Measurements from ENCODE around the gene CYB561. TPM values are rescaled to one million over a fixed set of nuclear protein-coding genes. Genes with fewer than 3 reads are reported as not detected.

Gene CYB561, protein sequence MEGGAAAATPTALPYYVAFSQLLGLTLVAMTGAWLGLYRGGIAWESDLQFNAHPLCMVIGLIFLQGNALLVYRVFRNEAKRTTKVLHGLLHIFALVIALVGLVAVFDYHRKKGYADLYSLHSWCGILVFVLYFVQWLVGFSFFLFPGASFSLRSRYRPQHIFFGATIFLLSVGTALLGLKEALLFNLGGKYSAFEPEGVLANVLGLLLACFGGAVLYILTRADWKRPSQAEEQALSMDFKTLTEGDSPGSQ
- total RNA-seq (2021; ENCODE audit: unreplicated experiment), result 40.1 TPM
- 67.2 TPM for polyA plus RNA-seq (2012; ENCODE audit: insufficient read length)
- percentile 56 among the genes with signal in this experiment for Bru-seq, nascent RNA
- percentile 66 among the genes with signal in this experiment for BruChase-seq, experiment 1, labeled RNA remaining after a 2-hour chase
- percentile 81 among the genes with signal in this experiment for BruChase-seq, experiment 2, labeled RNA remaining after a 6-hour chase
- long read RNA-seq, transcript CYB561-203 (6 exons, 3,151 nt), result minor isoform, 5 of 67 reads
- long read RNA-seq, transcript CYB561-201 (6 exons, 3,001 nt), result major isoform, 16 of 67 reads
- long read RNA-seq, partial matches to known transcripts, result 3 of 67 reads
- long read RNA-seq, other reads (novel, unspliced or antisense), result 40 of 67 reads

DNA sequence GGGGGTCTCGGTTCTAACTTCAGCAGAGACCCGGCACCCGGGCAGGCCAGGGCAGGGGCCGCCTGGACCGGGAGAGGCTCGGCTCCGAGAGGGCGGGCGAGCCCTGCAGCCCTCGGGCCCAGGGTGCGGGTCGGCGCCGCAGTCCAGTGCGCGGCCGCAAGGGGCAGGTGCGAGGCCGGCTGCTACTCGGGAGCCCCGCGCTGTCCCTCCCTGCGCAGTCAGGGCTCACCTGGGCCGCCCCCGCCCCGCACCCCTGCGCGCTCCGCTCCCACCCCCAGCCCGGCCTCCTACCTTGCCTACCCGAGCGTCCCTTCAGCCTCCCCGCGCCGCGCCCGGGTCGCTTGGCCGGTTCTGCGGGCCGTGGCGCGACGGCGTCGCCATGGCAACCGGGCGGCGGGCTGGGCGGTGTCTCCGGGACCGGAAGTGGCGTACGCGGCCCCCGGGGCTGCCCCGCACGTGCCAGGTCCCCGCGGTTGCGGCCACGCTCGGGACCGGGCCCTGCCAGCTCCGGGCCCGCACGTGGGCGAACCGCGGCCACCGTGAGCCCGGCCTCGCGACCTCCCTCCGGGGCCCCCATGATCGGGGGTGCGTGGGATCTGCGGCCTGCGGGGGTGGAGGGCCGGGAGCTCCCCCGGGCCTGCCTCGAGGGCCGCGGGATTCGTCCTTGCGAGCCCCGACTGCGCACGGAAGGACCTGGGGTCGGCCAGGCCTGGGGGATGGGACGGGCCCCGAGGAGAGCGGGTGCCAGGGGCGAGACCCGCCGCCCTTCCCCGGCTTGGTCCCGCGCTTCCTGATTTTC lies at the start of gene CYB561:
TSS of gene CYB561 (minus strand) at position 353 of the 799 bp plus-strand sequence. CDS start 8,759 bp downstream, outside the sequence.
- no peaks in the 10 kb centered on the region for H3K27me3 ChIP-seq (ENCODE audit: control insufficient read depth, insufficient read depth, low read length)
- no peak for TF ChIP-seq SIN3A (IDR thresholded peaks at IDR 0.05; ENCODE audit: borderline replicate concordance, insufficient read depth, low read depth, low read length)
- TF ChIP-seq, protein P1, sequence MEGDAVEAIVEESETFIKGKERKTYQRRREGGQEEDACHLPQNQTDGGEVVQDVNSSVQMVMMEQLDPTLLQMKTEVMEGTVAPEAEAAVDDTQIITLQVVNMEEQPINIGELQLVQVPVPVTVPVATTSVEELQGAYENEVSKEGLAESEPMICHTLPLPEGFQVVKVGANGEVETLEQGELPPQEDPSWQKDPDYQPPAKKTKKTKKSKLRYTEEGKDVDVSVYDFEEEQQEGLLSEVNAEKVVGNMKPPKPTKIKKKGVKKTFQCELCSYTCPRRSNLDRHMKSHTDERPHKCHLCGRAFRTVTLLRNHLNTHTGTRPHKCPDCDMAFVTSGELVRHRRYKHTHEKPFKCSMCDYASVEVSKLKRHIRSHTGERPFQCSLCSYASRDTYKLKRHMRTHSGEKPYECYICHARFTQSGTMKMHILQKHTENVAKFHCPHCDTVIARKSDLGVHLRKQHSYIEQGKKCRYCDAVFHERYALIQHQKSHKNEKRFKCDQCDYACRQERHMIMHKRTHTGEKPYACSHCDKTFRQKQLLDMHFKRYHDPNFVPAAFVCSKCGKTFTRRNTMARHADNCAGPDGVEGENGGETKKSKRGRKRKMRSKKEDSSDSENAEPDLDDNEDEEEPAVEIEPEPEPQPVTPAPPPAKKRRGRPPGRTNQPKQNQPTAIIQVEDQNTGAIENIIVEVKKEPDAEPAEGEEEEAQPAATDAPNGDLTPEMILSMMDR (IDR thresholded peaks at IDR 0.05), result peak; percentile 85; the same call in 1 of the 2 replicates
- TF ChIP-seq, protein P2, sequence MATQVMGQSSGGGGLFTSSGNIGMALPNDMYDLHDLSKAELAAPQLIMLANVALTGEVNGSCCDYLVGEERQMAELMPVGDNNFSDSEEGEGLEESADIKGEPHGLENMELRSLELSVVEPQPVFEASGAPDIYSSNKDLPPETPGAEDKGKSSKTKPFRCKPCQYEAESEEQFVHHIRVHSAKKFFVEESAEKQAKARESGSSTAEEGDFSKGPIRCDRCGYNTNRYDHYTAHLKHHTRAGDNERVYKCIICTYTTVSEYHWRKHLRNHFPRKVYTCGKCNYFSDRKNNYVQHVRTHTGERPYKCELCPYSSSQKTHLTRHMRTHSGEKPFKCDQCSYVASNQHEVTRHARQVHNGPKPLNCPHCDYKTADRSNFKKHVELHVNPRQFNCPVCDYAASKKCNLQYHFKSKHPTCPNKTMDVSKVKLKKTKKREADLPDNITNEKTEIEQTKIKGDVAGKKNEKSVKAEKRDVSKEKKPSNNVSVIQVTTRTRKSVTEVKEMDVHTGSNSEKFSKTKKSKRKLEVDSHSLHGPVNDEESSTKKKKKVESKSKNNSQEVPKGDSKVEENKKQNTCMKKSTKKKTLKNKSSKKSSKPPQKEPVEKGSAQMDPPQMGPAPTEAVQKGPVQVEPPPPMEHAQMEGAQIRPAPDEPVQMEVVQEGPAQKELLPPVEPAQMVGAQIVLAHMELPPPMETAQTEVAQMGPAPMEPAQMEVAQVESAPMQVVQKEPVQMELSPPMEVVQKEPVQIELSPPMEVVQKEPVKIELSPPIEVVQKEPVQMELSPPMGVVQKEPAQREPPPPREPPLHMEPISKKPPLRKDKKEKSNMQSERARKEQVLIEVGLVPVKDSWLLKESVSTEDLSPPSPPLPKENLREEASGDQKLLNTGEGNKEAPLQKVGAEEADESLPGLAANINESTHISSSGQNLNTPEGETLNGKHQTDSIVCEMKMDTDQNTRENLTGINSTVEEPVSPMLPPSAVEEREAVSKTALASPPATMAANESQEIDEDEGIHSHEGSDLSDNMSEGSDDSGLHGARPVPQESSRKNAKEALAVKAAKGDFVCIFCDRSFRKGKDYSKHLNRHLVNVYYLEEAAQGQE (IDR thresholded peaks at IDR 0.05; ENCODE audit: insufficient read depth in 1 of 2, low read depth in 2 of 2, low read length in 1 of 2), result 0 out of 4 replicates have a peak, but pooled peaks of 1 of the 2 experiments have one; percentile 24
- no peak for TF ChIP-seq TCF7L2 (IDR thresholded peaks at IDR 0.05; ENCODE audit: low read depth, low read length)
- no peak for TF ChIP-seq POLR2AphosphoS5 (IDR thresholded peaks at IDR 0.05; ENCODE audit: low read depth, low read length)
- H3K4me1 ChIP-seq (ENCODE audit: control insufficient read depth, insufficient read depth, low read length), result peaks cover 27% of the 10 kb centered on the region
- ATAC-seq (peak; percentile 95), DNase-seq (ENCODE audit: low read depth, low spot score) (no peak)
- peak within 1 kb of the TSS; percentile 53 to 71 for H3K4me3 ChIP-seq (ENCODE audit: low read depth in 2 of 2, low read length in 2 of 2)
- intact Hi-C loops (cut with micrococcal nuclease; ENCODE audit: unreplicated experiment) (no loop called here), in situ Hi-C loops (cut with HindIII; ENCODE audit: low pct_unique_long_range_greater_than_20kb, low sequenced_read_pairs) (no loop called here)
- ChIA-PET CTCF (interaction anchor here (1.4 kb wide), 1 partner anchor 33 kb away, joined by 3 read pairs; no protein-coding TSS in a partner anchor), POLR2A (interaction anchor here (0.5 kb wide), 1 partner anchor 296 kb away, joined by 5 read pairs; no protein-coding TSS in a partner anchor)
- H3K9me3 ChIP-seq (ENCODE audit: control insufficient read depth, insufficient read depth, low read depth, low read length), result no peaks in the 10 kb centered on the region
- no TSS peak for BruUV-seq (replicated peaks)
- peak within 1 kb of the TSS; percentile 79 for H3K27ac ChIP-seq (ENCODE audit: low read length)
- H3K36me3 ChIP-seq (ENCODE audit: control insufficient read depth, insufficient read depth, low read length), result no peaks in the 10 kb centered on the region

DNA sequence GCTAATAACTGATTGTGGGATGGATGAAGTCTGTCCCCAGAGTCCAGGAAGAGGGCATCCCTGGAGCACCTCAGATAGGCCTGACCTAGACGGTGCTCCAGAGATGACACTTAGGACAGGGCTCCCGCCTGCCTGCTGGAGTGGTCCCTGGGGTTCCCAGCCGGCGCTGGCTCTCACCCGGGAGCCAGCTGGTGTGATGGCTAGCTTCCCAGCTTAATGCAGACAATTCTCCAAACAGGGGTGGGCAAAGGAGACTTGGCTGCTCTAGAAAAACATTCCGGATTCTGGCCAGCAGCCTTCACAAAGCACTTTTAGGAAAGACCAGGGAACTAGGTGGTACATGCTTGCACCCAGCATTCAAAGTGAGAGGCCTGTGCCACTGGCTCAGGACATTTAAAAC lies 49.4 kb upstream of the CYB561 start:
- ChIA-PET POLR2A (no interaction called here), CTCF (no interaction called here)
- Histone ChIP-seq H3K27ac (ENCODE audit: low read length) (no peak overlapping the region), H3K4me1 (ENCODE audit: control insufficient read depth, insufficient read depth, low read length) (no peaks in the 10 kb centered on the region), H3K36me3 (ENCODE audit: control insufficient read depth, insufficient read depth, low read length) (no peaks in the 10 kb centered on the region), H3K4me3 (ENCODE audit: low read depth in 2 of 2, low read length in 2 of 2) (no peak overlapping the region), H3K27me3 (ENCODE audit: control insufficient read depth, insufficient read depth, low read length) (no peaks in the 10 kb centered on the region), H3K9me3 (ENCODE audit: control insufficient read depth, insufficient read depth, low read depth, low read length) (no peaks in the 10 kb centered on the region)
- DNase-seq (ENCODE audit: low read depth, low spot score) (no peak), ATAC-seq (no peak)
- intact Hi-C loops (cut with micrococcal nuclease; ENCODE audit: unreplicated experiment) (no loop called here), in situ Hi-C loops (cut with HindIII; ENCODE audit: low pct_unique_long_range_greater_than_20kb, low sequenced_read_pairs) (no loop called here)
- BruUV-seq (replicated peaks), result no TSS peak
- no peak for TF ChIP-seq SIN3A (IDR thresholded peaks at IDR 0.05; ENCODE audit: borderline replicate concordance, insufficient read depth, low read depth, low read length)

Data from Panc1 (cell line).